MCF 10A (cell line): ENCODE data around the gene THOC2. TPM values are rescaled to one million over a fixed set of nuclear protein-coding genes. Genes with fewer than 3 reads are reported as not detected.

Experiments used
- BruUV-seq: library from RNA; stranded (reverse); fragments of 400-500 nt; replicated peaks from 2 replicates; lab custom pipeline; 2021; lab: Mats Ljungman, UMichigan
- CTCF ChIA-PET: fragments of 300-600 bp; sonication (Branson Sonifier 250); formaldehyde crosslinking; extraction: SDS; loops from one replicate; lab custom pipeline; 2021; ENCODE audit warnings: antibody characterized with exemption, inconsistent platforms; lab: Yijun Ruan, JAX
- POLR2A ChIA-PET: fragments of 300-600, 350-650 bp; sonication (Branson Sonifier 250); formaldehyde crosslinking; extraction: SDS; loops from one replicate; lab custom pipeline; 2020; ENCODE audit warnings: antibody characterized with exemption, inconsistent platforms; lab: Yijun Ruan, JAX
- DNase-seq: peaks from one replicate; pipeline ENCODE4 v3.0.0-alpha.2; 2018; ENCODE audit not compliant: unreplicated experiment
- H3K27ac Mint-ChIP-seq: one replicate; pipeline ENCODE4 v1.8.0; 2022; ENCODE audit warnings: mild to moderate bottlenecking, low read depth, mixed read lengths; ENCODE audit not compliant: unreplicated experiment
- H3K27me3 Mint-ChIP-seq: one replicate; pipeline ENCODE4 v1.8.0; 2022; ENCODE audit warnings: mixed read lengths; ENCODE audit not compliant: insufficient read depth, unreplicated experiment
- H3K36me3 Mint-ChIP-seq: one replicate; pipeline ENCODE4 v1.8.0; 2022; ENCODE audit warnings: mild to moderate bottlenecking, moderate library complexity, mixed read lengths; ENCODE audit not compliant: insufficient read depth, unreplicated experiment
- H3K4me1 Mint-ChIP-seq: one replicate; pipeline ENCODE4 v1.8.0; 2022; ENCODE audit warnings: mixed read lengths; ENCODE audit not compliant: insufficient read depth, unreplicated experiment
- H3K4me3 Mint-ChIP-seq: one replicate; pipeline ENCODE4 v1.8.0; 2022; ENCODE audit warnings: mild to moderate bottlenecking, moderate library complexity, mixed read lengths; ENCODE audit not compliant: unreplicated experiment
- H3K9me3 Mint-ChIP-seq: one replicate; pipeline ENCODE4 v1.8.0; 2022; ENCODE audit warnings: mixed read lengths; ENCODE audit not compliant: unreplicated experiment
- CTCF ChIP-seq: fragments of 200-600 bp; IDR thresholded peaks from one replicate; pipeline ENCODE4 v1.8.0; 2022; ENCODE audit warnings: antibody characterized with exemption, mild to moderate bottlenecking; ENCODE audit not compliant: unreplicated experiment
- intact Hi-C: fragments of 100-400 bp; cut with micrococcal nuclease; formaldehyde crosslinking; loops from 2 replicates; pipeline ENCODE4 v1.14.1; 2022
- total RNA-seq: library from RNA; stranded (reverse); gene quantifications from 2 replicates; pipeline ENCODE4 v1.2.3, GENCODE V29; 2022

Gene THOC2
- total RNA-seq, 1 experiment from 2014 or later = 75.4 TPM

- Mint-ChIP-seq H3K27ac (no peak overlapping the region), H3K4me3 (no peak overlapping the region), H3K9me3 (no peaks in the 10 kb centered on the region), H3K4me1 (no peaks in the 10 kb centered on the region), H3K36me3 (peaks cover 60% of the 10 kb centered on the region), H3K27me3 (no peaks in the 10 kb centered on the region)
- DNase-seq = no peak
- TF ChIP-seq CTCF = no peak
- ChIA-PET POLR2A (no interaction called here), CTCF (no interaction called here)
- intact Hi-C loops = no loop called here
- no TSS peak for BruUV-seq
Measured at GRCh38 chrX:123625952-123626351, 106.9 kb downstream of the THOC2 start.

GRCh38 chrX:123625477-123625876, 107.4 kb downstream of the THOC2 start:
- peaks cover 60% of the 10 kb centered on the region for H3K36me3 Mint-ChIP-seq
- intact Hi-C loops = no loop called here
- POLR2A ChIA-PET = no interaction called here
- no peaks in the 10 kb centered on the region for H3K27me3 Mint-ChIP-seq
- no TSS peak for BruUV-seq
- DNase-seq = no peak
- H3K4me1 Mint-ChIP-seq = no peaks in the 10 kb centered on the region
- H3K27ac Mint-ChIP-seq = no peak overlapping the region
- H3K9me3 Mint-ChIP-seq = no peaks in the 10 kb centered on the region
- H3K4me3 Mint-ChIP-seq = no peak overlapping the region
- CTCF ChIA-PET = no interaction called here
- no peak for TF ChIP-seq CTCF

DNA sequence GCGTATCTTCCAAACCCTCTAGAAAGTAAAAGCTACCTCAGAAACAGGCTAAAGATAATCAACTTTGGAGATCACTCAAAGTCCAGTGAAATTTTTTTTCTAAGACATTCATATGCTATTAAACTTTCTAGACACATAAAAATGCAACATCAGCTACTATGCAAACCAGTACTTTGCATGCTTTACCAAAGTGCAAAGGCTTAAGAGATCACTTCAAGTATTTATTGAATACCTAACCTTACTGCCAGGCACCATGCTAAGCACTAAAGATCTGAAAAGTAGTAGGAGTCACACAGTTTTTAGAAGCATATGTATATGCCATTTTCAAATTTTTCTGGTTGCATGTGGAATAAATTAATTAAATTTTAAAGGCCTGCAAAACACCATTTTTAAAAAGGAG, 115.8 kb downstream of the THOC2 start:
- CTCF ChIA-PET = interaction anchor here (1.2 kb wide), 1 partner anchor 23 kb away, joined by 3 read pairs; no protein-coding TSS in a partner anchor
- no peaks in the 10 kb centered on the region for H3K4me1 Mint-ChIP-seq
- no peaks in the 10 kb centered on the region for H3K9me3 Mint-ChIP-seq
- no peak for DNase-seq
- H3K27me3 Mint-ChIP-seq = no peaks in the 10 kb centered on the region
- no peak overlapping the region for H3K27ac Mint-ChIP-seq
- H3K36me3 Mint-ChIP-seq = peaks cover 16% of the 10 kb centered on the region
- intact Hi-C loops = no loop called here
- TF ChIP-seq CTCF = no peak
- no TSS peak for BruUV-seq
- POLR2A ChIA-PET = no interaction called here
- H3K4me3 Mint-ChIP-seq = no peak overlapping the region

DNA sequence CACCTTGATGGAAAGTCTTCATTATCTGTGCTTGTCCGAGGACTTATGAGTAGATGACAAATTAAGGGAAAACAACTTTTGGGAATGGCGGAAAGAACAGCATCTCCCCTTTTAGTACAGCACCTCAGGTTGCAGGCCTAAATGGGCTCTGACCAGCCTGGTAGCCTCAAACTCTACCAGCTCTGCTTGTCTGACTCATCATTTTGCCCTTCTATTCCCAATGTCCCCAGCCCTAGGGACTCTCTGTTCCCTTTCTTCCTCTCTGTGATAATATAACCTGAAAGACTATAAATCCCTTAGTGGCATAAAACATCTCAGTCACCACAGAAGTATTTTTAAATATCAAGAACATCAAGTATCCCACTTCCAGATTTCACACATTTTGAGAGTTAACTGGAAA, 121.9 kb downstream of the THOC2 start:
- Mint-ChIP-seq H3K27ac (no peak overlapping the region), H3K9me3 (no peaks in the 10 kb centered on the region), H3K36me3 (peaks cover 43% of the 10 kb centered on the region), H3K4me3 (no peak overlapping the region), H3K27me3 (no peaks in the 10 kb centered on the region), H3K4me1 (no peaks in the 10 kb centered on the region)
- no TSS peak for BruUV-seq
- ChIA-PET CTCF (no interaction called here), POLR2A (interaction anchor here (1.0 kb wide), 1 partner anchor 16 kb away, joined by 3 read pairs; no protein-coding TSS in a partner anchor)
- no peak for TF ChIP-seq CTCF
- no peak for DNase-seq
- intact Hi-C loops = no loop called here
